SK-N-SH treated with all-trans-retinoic acid at 6 μM for 48 hours (cell line): ENCODE results near the gene GRK3.

Source experiments
- ATAC-seq: fragments of 200-7000 bp; cut with Tn5 transposase; 3 replicates; pipeline ENCODE4 v1.9.1; 2020; ENCODE audit warnings: mild to moderate bottlenecking, moderate library complexity
- ARNTL ChIP-seq: fragments of 450-650 bp; formaldehyde crosslinking; IDR thresholded peaks from 2 replicates; pipeline ENCODE4 v1.5.0; 2020; ENCODE audit warnings: low read depth, mild to moderate bottlenecking, moderate library complexity, borderline replicate concordance
- BACH2 ChIP-seq: fragments of 250-450 bp; sonication (Bioruptor Pico); IDR thresholded peaks from 2 replicates; pipeline ENCODE4 v1.9.0; 2021; ENCODE audit warnings: mild to moderate bottlenecking, borderline replicate concordance
- CSDC2 ChIP-seq: fragments of 250-450 bp; sonication (Bioruptor Pico); IDR thresholded peaks from 2 replicates; pipeline ENCODE4 v1.5.0; 2020; ENCODE audit warnings: mild to moderate bottlenecking, moderate library complexity
- GLIS3 ChIP-seq: fragments of 250-450 bp; sonication (Bioruptor Pico); IDR thresholded peaks from 2 replicates; pipeline ENCODE4 v1.5.0; 2020; ENCODE audit warnings: mild to moderate bottlenecking, moderate library complexity
- ISL1 ChIP-seq: fragments of 250-450 bp; sonication (Bioruptor Pico); IDR thresholded peaks from 2 replicates; pipeline ENCODE4 v2.1.2; 2022; ENCODE audit warnings: mild to moderate bottlenecking, moderate library complexity
- OSR1 ChIP-seq: fragments of 250-450 bp; sonication (Bioruptor Pico); IDR thresholded peaks from 2 replicates; pipeline ENCODE4 v1.8.0; 2022; ENCODE audit warnings: moderate library complexity, mild to moderate bottlenecking, inconsistent platforms
- PPARA ChIP-seq: fragments of 250-450 bp; sonication (Bioruptor Pico); IDR thresholded peaks from 2 replicates; pipeline ENCODE4 v1.5.0; 2020; ENCODE audit warnings: mild to moderate bottlenecking, borderline replicate concordance
- RARB ChIP-seq: fragments of 250-450 bp; sonication (Bioruptor Pico); IDR thresholded peaks from 2 replicates; pipeline ENCODE4 v1.8.0; 2021; ENCODE audit warnings: mild to moderate bottlenecking, moderate library complexity
- SNAI2 ChIP-seq: fragments of 250-450 bp; sonication (Bioruptor Pico); IDR thresholded peaks from 2 replicates; pipeline ENCODE4 v1.5.0; 2020; ENCODE audit warnings: mild to moderate bottlenecking, moderate library complexity
- TCF4 ChIP-seq: fragments of 250-450 bp; sonication (Bioruptor Pico); IDR thresholded peaks from 2 replicates; pipeline ENCODE4 v1.8.0; 2021; ENCODE audit warnings: mild to moderate bottlenecking, moderate library complexity, borderline replicate concordance
- ZC3H10 ChIP-seq: fragments of 250-450 bp; sonication (Bioruptor Pico); IDR thresholded peaks from 2 replicates; pipeline ENCODE4 v1.5.1; 2021; ENCODE audit warnings: mild to moderate bottlenecking, moderate library complexity
- ZFP30 ChIP-seq: fragments of 450-650 bp; formaldehyde crosslinking; IDR thresholded peaks from 2 replicates; pipeline ENCODE4 v1.5.0; 2022; ENCODE audit warnings: mild to moderate bottlenecking, moderate library complexity
- ZNF565 ChIP-seq: fragments of 450-650 bp; formaldehyde crosslinking; conservative IDR thresholded peaks from 2 replicates; pipeline ENCODE4 v1.5.0; 2020; ENCODE audit warnings: low read depth, mild to moderate bottlenecking, moderate library complexity
- ZNF70 ChIP-seq: fragments of 450-650 bp; formaldehyde crosslinking; IDR thresholded peaks from 2 replicates; pipeline ENCODE4 v1.5.0; 2020; ENCODE audit warnings: mild to moderate bottlenecking, moderate library complexity
- ZNF8 ChIP-seq: fragments of 450-650 bp; formaldehyde crosslinking; IDR thresholded peaks from 2 replicates; pipeline ENCODE4 v1.5.0; 2020; ENCODE audit warnings: mild to moderate bottlenecking, moderate library complexity
- TF ChIP-seq, protein P1 (sequence below): fragments of 250-450 bp; sonication (Bioruptor Pico); IDR thresholded peaks from 2 replicates; pipeline ENCODE4 v1.5.0; 2020; ENCODE audit warnings: mild to moderate bottlenecking, moderate library complexity
- TF ChIP-seq, protein P2 (sequence below): fragments of 250-450 bp; sonication (Bioruptor Pico); IDR thresholded peaks from 2 replicates; pipeline ENCODE4 v1.8.0; 2020; ENCODE audit warnings: mild to moderate bottlenecking, moderate library complexity, borderline replicate concordance
- TF ChIP-seq, protein P3 (sequence below): fragments of 250-450 bp; sonication (Bioruptor Pico); IDR thresholded peaks from 2 replicates; pipeline ENCODE4 v1.8.0; 2021; ENCODE audit warnings: low read depth, mild to moderate bottlenecking, moderate library complexity, borderline replicate concordance
- TF ChIP-seq, protein P4 (sequence below): fragments of 250-450 bp; sonication (Bioruptor Pico); IDR thresholded peaks from 2 replicates; pipeline ENCODE4 v1.5.1; 2021; ENCODE audit warnings: mild to moderate bottlenecking, moderate library complexity

Gene GRK3

DNA sequence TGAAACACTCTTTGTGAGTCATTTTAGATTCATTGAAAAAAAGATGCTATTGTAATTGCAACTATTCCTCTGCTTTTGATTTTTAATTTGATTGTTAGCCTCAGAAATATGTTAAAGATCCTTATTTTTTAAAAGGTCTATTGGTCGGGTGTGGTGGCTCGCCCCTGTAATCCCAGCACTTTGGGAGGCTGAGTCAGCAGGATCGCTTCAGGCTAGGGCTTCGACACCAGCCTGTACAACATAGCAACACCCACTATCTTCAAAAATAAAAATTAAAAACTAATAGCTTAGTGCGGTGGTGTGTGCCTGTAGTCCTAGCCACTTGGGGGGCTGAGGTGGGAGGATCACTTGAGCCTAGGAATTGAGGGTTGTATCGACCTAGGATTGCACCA, 105.6 kb downstream of the GRK3 start:
- ATAC-seq = no peak
- TF ChIP-seq RARB (CRISPR knock-in tag) (no peak), ZFP30 (CRISPR knock-in tag) (no peak), BACH2 (no peak), ZNF70 (CRISPR knock-in tag) (no peak), ISL1 (CRISPR knock-in tag) (no peak), OSR1 (CRISPR knock-in tag) (no peak)
- TF ChIP-seq, protein P1, sequence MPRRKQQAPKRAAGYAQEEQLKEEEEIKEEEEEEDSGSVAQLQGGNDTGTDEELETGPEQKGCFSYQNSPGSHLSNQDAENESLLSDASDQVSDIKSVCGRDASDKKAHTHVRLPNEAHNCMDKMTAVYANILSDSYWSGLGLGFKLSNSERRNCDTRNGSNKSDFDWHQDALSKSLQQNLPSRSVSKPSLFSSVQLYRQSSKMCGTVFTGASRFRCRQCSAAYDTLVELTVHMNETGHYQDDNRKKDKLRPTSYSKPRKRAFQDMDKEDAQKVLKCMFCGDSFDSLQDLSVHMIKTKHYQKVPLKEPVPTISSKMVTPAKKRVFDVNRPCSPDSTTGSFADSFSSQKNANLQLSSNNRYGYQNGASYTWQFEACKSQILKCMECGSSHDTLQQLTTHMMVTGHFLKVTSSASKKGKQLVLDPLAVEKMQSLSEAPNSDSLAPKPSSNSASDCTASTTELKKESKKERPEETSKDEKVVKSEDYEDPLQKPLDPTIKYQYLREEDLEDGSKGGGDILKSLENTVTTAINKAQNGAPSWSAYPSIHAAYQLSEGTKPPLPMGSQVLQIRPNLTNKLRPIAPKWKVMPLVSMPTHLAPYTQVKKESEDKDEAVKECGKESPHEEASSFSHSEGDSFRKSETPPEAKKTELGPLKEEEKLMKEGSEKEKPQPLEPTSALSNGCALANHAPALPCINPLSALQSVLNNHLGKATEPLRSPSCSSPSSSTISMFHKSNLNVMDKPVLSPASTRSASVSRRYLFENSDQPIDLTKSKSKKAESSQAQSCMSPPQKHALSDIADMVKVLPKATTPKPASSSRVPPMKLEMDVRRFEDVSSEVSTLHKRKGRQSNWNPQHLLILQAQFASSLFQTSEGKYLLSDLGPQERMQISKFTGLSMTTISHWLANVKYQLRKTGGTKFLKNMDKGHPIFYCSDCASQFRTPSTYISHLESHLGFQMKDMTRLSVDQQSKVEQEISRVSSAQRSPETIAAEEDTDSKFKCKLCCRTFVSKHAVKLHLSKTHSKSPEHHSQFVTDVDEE (CRISPR knock-in tag) = no peak
- TF ChIP-seq, protein P2, sequence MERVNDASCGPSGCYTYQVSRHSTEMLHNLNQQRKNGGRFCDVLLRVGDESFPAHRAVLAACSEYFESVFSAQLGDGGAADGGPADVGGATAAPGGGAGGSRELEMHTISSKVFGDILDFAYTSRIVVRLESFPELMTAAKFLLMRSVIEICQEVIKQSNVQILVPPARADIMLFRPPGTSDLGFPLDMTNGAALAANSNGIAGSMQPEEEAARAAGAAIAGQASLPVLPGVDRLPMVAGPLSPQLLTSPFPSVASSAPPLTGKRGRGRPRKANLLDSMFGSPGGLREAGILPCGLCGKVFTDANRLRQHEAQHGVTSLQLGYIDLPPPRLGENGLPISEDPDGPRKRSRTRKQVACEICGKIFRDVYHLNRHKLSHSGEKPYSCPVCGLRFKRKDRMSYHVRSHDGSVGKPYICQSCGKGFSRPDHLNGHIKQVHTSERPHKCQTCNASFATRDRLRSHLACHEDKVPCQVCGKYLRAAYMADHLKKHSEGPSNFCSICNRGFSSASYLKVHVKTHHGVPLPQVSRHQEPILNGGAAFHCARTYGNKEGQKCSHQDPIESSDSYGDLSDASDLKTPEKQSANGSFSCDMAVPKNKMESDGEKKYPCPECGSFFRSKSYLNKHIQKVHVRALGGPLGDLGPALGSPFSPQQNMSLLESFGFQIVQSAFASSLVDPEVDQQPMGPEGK (CRISPR knock-in tag) = no peak

DNA sequence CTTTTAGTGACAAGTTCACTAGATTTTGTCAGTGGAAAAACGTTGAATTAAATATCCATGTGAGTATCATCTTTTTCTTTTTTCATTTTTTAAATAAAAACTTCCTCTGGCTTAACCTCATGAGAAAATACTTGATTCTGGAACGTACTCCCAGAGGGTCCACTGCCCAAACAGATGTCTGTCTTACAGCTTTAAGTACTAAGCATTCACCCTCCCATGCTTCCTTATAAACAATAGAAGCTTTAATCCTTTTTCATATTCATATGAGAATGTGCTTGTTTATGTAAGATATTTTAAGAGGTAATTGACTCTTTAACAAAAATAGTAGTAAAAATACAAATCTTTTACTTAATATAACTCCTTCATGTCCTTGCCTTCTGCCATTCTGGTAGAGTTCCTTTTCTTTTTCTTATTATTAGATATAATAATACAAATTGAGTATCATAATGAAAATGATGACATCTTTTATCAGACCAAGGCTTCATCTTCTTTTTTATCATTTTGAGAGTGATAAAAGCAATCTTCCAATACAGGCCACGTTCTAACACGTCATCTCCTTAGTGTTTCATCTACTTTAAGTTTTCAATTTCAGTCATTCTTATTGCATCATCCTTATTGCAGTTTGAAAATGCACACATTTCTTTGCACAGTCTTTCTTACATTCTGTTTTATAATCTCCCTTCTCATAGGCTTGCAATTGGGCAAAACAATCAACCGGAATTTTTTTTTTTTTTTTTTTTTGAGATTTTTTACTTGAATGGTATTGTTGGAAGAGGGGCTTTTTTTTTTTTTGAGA, 108.0 kb downstream of the GRK3 start:
- no peak for ATAC-seq
- TF ChIP-seq ARNTL (CRISPR knock-in tag) = no peak

DNA sequence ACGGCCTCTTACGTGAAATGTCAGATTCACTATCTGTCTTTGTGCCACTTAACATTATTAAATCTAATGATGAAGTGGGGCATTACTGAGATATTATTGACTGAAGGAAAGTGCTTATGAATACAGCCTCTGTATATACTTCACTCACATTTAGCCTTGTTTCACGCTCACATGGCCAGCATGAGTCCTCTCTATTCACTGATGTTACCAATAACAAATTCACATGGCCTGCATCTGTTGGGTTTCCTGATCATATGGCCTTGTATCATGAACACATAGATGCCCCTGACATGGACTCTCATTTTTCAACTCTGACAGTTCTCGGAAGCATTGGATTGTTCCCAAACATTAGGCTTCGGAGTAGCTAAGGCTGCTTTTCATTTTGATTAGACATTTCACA, 109.2 kb downstream of the GRK3 start:
- ATAC-seq = no peak
- TF ChIP-seq, protein P3, sequence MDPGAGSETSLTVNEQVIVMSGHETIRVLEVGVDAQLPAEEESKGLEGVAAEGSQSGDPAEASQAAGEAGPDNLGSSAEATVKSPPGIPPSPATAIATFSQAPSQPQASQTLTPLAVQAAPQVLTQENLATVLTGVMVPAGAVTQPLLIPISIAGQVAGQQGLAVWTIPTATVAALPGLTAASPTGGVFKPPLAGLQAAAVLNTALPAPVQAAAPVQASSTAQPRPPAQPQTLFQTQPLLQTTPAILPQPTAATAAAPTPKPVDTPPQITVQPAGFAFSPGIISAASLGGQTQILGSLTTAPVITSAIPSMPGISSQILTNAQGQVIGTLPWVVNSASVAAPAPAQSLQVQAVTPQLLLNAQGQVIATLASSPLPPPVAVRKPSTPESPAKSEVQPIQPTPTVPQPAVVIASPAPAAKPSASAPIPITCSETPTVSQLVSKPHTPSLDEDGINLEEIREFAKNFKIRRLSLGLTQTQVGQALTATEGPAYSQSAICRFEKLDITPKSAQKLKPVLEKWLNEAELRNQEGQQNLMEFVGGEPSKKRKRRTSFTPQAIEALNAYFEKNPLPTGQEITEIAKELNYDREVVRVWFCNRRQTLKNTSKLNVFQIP (CRISPR knock-in tag) = no peak
- TF ChIP-seq ZFP30 (CRISPR knock-in tag) = no peak
- no peak for TF ChIP-seq CSDC2 (CRISPR knock-in tag)
- TF ChIP-seq ZC3H10 (CRISPR knock-in tag) = no peak
- no peak for TF ChIP-seq GLIS3 (CRISPR knock-in tag)
- no peak for TF ChIP-seq ZNF565 (CRISPR knock-in tag)
- no peak for TF ChIP-seq RARB (CRISPR knock-in tag)
- TF ChIP-seq, protein P2 (CRISPR knock-in tag) = no peak
- TF ChIP-seq BACH2 = no peak

DNA sequence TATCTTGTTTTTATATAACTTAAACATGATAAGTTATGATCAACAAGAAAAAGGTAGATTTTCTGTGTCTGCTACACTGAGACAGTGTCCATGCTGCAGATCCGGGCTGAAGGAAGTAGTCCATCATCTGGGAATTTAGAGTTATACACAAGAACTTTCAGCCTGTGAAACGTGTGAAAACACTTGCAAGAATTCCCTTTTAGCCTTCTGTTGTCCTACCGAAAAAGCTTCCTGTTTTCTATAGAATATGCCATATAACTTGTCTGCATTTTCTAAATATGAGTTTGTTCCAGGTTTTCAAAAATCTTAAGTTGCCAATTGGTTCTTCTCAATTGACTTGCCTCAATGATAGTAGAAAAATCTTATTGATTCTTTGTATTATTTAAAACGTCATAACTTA, 113.2 kb downstream of the GRK3 start:
- no peak for ATAC-seq
- TF ChIP-seq, protein P4, sequence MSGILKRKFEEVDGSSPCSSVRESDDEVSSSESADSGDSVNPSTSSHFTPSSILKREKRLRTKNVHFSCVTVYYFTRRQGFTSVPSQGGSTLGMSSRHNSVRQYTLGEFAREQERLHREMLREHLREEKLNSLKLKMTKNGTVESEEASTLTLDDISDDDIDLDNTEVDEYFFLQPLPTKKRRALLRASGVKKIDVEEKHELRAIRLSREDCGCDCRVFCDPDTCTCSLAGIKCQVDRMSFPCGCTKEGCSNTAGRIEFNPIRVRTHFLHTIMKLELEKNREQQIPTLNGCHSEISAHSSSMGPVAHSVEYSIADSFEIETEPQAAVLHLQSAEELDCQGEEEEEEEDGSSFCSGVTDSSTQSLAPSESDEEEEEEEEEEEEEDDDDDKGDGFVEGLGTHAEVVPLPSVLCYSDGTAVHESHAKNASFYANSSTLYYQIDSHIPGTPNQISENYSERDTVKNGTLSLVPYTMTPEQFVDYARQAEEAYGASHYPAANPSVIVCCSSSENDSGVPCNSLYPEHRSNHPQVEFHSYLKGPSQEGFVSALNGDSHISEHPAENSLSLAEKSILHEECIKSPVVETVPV (CRISPR knock-in tag) = no peak
- no peak for TF ChIP-seq SNAI2 (CRISPR knock-in tag)
- TF ChIP-seq, protein P3 (CRISPR knock-in tag) = no peak
- no peak for TF ChIP-seq ZFP30 (CRISPR knock-in tag)
- no peak for TF ChIP-seq ARNTL (CRISPR knock-in tag)
- TF ChIP-seq TCF4 (CRISPR knock-in tag) = no peak
- TF ChIP-seq ISL1 (CRISPR knock-in tag) = no peak
- TF ChIP-seq ZNF565 (CRISPR knock-in tag) = no peak
- TF ChIP-seq, protein P2 (CRISPR knock-in tag) = no peak
- no peak for TF ChIP-seq PPARA (CRISPR knock-in tag)
- TF ChIP-seq ZNF8 = no peak
